Measurements from ENCODE around the gene UGDH. TPM values are rescaled to one million over a fixed set of nuclear protein-coding genes. Genes with fewer than 3 reads are reported as not detected.
"Not testable (repeated sequence)": the region's sequence is repeated elsewhere in the genome, so short reads cannot be mapped to it uniquely, and the experiment has no call there.

Gene UGDH
- total RNA-seq, 3 donors from 2014 or later = 148 to 352 (median 263) TPM

DNA sequence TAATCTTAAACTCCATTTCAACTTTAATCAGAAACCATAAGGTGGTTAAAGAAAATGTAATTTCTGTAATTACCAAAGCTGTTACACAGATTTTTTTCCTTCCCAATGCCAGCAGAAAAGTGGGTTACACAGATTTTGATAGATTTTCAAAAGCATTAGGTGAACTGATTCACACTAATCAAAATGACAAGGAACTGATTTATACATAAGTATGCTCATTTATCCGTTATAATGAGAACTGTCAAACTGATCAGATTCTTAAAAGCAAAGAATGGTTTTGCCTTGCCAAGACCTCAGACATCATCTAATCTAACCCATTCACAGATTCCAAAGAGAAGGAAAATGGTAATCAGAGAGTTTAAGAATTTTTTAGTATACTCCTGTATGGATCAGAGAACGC, 5.2 kb downstream of the UGDH start:
- DNase-seq = no peak
- ATAC-seq = no peak
- H3K9me3 ChIP-seq = no peaks in the 10 kb centered on the region
- no peak overlapping the region for H3K4me3 ChIP-seq
- no peak for TF ChIP-seq CTCF (IDR thresholded peaks at IDR 0.05)
- H3K36me3 ChIP-seq (ENCODE audit: low read depth) = no peaks in the 10 kb centered on the region
- peaks cover 19% of the 10 kb centered on the region for H3K4me1 ChIP-seq (ENCODE audit: low read depth)
- intact Hi-C loops (cut with DNase I, micrococcal nuclease) = loop anchor here in 1 of 2 donors (10.0 kb wide), 1 partner anchor 113 kb away; the partner anchor contains the start of gene SMIM14

- Histone ChIP-seq H3K4me1 (ENCODE audit: low read depth) (peaks cover 19% of the 10 kb centered on the region), H3K9me3 (no peaks in the 10 kb centered on the region), H3K4me3 (no peak overlapping the region), H3K36me3 (ENCODE audit: low read depth) (no peaks in the 10 kb centered on the region)
- ATAC-seq (no peak), DNase-seq (no peak)
- no peak for TF ChIP-seq CTCF (IDR thresholded peaks at IDR 0.05)
- intact Hi-C loops (cut with DNase I, micrococcal nuclease) = loop anchor here in 1 of 2 donors (10.0 kb wide), 1 partner anchor 113 kb away; the partner anchor contains the start of gene SMIM14
Measured at GRCh38 chr4:39521253-39521919, 5.9 kb downstream of the UGDH start.

DNA sequence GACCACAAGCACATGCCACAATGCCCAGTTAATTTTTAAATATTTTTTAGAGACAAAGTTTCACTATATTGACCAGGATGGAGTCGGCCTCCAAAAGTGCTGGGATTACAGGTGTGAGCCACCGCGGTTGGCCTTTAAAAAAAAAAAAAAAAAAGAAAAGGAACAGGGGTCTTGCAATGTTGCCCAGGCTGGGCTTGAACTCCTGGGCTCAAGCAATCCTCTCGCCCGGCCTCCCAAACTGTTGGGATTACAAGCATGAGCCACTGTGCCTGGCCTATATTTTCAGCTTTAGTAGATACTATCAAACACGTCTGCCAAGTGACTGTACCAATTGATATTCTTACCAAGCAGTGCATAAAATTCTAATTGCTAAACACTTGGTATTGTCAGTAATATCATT, 8.8 kb downstream of the UGDH start:
- no peaks in the 10 kb centered on the region for H3K36me3 ChIP-seq (ENCODE audit: low read depth)
- no peak for ATAC-seq
- intact Hi-C loops (cut with DNase I, micrococcal nuclease) = no loop called here
- H3K4me3 ChIP-seq = no peak overlapping the region
- no peak for TF ChIP-seq CTCF (IDR thresholded peaks at IDR 0.05)
- no peaks in the 10 kb centered on the region for H3K9me3 ChIP-seq
- no peak for DNase-seq
- H3K4me1 ChIP-seq (ENCODE audit: low read depth) = peaks cover 20% of the 10 kb centered on the region

DNA sequence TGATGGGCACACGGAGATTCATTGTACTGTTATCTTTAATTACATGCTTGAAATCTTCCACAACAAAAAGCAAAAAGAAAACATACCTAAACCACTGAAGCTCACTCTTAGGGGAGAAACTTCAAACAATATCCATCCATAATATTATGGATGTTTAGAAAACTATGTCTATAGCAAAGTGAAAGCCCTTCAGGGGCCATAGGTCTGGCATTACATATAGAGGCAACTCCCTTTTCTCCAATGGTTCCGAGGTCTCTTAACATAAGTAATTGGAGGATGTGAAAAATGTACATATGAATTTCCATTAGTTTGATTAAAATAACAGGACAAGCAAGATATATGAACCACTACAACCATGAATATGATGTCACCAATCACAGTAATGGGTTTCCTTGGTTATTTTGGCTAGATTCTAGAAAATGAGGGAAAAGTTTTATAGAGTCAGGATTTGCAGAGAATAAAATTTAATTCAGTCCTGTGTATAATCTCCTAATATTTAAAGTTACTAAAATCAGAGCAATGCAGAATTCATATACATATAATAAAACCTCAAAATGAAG, 10.8 kb downstream of the UGDH start:
- TF ChIP-seq CTCF (IDR thresholded peaks at IDR 0.05) = no peak
- no peak overlapping the region for H3K4me3 ChIP-seq
- intact Hi-C loops (cut with DNase I, micrococcal nuclease) = no loop called here
- no peaks in the 10 kb centered on the region for H3K9me3 ChIP-seq
- H3K36me3 ChIP-seq (ENCODE audit: low read depth) = no peaks in the 10 kb centered on the region
- ATAC-seq (no peak), DNase-seq (no peak)
- H3K4me1 ChIP-seq (ENCODE audit: low read depth) = peaks cover 16% of the 10 kb centered on the region

DNA sequence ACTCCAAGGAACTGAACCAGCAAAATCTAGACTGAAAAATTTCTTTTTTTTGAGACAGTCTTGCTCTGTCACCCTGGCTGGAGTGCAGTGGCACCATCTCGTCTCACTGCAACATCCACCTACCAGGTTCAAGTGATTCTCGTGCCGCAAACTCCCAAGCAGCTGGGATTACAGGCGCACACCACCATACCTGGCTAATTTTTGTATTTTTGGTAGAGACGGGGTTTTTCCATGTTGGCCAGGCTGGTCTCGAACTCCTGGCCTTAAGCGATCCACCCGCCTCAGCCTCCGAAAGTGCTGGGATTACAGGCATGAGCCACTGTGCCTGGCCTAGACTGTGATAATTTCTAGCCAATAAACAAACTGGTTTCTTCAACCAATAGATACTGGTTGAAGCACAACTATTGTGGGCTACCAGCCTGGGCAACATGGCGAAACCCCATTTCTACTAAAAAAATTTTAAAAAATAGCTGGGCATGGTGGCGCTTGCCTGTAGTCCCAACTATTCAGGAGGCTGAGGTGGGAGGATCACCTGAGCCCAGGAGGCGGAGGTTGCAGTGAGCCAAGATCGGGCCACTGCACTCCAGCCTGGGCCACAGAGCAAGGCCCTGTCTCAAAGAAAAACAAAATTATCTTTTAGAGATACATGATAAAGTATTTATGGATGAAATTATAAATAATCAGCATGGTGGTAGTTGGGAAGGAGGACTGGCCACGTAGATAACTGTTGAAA, 11.4 kb downstream of the UGDH start:
- H3K36me3 ChIP-seq (ENCODE audit: low read depth); intact Hi-C loops (cut with DNase I, micrococcal nuclease); ATAC-seq; H3K9me3 ChIP-seq; H3K4me3 ChIP-seq; DNase-seq: not testable (repeated sequence)
- H3K4me1 ChIP-seq (ENCODE audit: low read depth) = peaks cover 16% of the 10 kb centered on the region

- peak; percentile 65 to 83 (median 66) for DNase-seq
- TF ChIP-seq CTCF (IDR thresholded peaks at IDR 0.05) = no peak
Measured at GRCh38 chr4:39514888-39515401, 12.3 kb downstream of the UGDH start.

DNA sequence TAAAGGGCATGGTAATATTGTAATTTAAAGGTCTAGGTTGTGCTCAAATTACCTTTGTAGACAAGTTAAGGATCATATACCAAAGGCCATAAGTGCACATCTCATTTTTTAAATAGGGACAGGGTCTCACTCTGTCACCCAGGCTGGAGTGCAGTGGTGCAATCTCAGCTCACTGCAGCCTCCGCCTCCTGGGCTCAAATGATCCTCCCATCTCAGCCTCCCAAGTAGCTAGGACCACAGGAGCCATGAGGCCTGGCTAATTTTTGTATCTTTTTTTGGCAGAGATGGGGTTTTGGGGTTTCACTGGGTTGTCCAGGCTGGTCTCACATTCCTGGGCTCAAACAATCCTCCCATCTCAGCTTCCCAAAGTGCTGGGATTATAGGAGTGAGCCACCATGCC, 13.0 kb downstream of the UGDH start:
- intact Hi-C loops (cut with DNase I, micrococcal nuclease); DNase-seq; H3K9me3 ChIP-seq; H3K4me3 ChIP-seq; H3K36me3 ChIP-seq (ENCODE audit: low read depth); ATAC-seq: not testable (repeated sequence)
- H3K4me1 ChIP-seq (ENCODE audit: low read depth) = peaks cover 16% of the 10 kb centered on the region

More at GRCh38 chr4:39514888-39515401, 12.3 kb downstream of the UGDH start:
- Histone ChIP-seq H3K36me3 (ENCODE audit: low read depth) (no peaks in the 10 kb centered on the region), H3K9me3 (no peaks in the 10 kb centered on the region), H3K4me1 (ENCODE audit: low read depth) (peaks cover 16% of the 10 kb centered on the region), H3K4me3 (no peak overlapping the region)
- peak; percentile 99 for ATAC-seq
- intact Hi-C loops (cut with DNase I, micrococcal nuclease) = no loop called here
